Measurements from ENCODE around the gene WIZ.
A peak's percentile ranks its signal among the peaks of the same experiment; 100 is the strongest.
"Not testable (repeated sequence)": the region's sequence is repeated elsewhere in the genome, so short reads cannot be mapped to it uniquely, and the experiment has no call there.

Gene WIZ

GRCh38 chr19:15449620-15450527, at the start of gene WIZ:
Gene WIZ (minus strand): TSS chr19:15449956. CDS start chr19:15448307, 1,649 bp downstream.
- peak; percentile 81 for DNase-seq (ENCODE audit: low read depth)

GRCh38 chr19:15498910-15499309, 49.2 kb upstream of the WIZ start:
- no peak for DNase-seq (ENCODE audit: low read depth)

GRCh38 chr19:15498156-15498858, 48.6 kb upstream of the WIZ start:
- no peak for DNase-seq (ENCODE audit: low read depth)

- no peak for DNase-seq (ENCODE audit: low read depth)
These were observed 45.4 kb upstream of the WIZ start for GRCh38 chr19:15495151-15495550.

- no peak for DNase-seq (ENCODE audit: low read depth)
These were observed 38.9 kb upstream of the WIZ start for GRCh38 chr19:15488489-15489226.

- DNase-seq (ENCODE audit: low read depth): no peak
These were observed 37.3 kb upstream of the WIZ start for GRCh38 chr19:15487038-15487437.

- DNase-seq (ENCODE audit: low read depth): not testable (repeated sequence)
These were observed 36.0 kb upstream of the WIZ start for GRCh38 chr19:15485768-15486167.

- not testable (repeated sequence) for DNase-seq (ENCODE audit: low read depth)
These were observed 31.2 kb upstream of the WIZ start for GRCh38 chr19:15480996-15481395.

GRCh38 chr19:15479391-15480345, 29.9 kb upstream of the WIZ start, which contains the start of gene PGLYRP2:
Gene PGLYRP2 (minus strand): TSS chr19:15479501. CDS start chr19:15479371, 130 bp downstream.
- no peak for DNase-seq (ENCODE audit: low read depth)

- DNase-seq (ENCODE audit: low read depth): no peak
These were observed 26.6 kb upstream of the WIZ start for GRCh38 chr19:15476325-15476724.

- DNase-seq (ENCODE audit: low read depth): no peak
These were observed 25.9 kb upstream of the WIZ start for GRCh38 chr19:15475611-15476010.

- DNase-seq (ENCODE audit: low read depth): no peak
These were observed 25.4 kb upstream of the WIZ start for GRCh38 chr19:15475169-15475568.

GRCh38 chr19:15473821-15474220, 24.1 kb upstream of the WIZ start:
- DNase-seq (ENCODE audit: low read depth): not testable (repeated sequence)

GRCh38 chr19:15471639-15472101, 21.9 kb upstream of the WIZ start:
- no peak for DNase-seq (ENCODE audit: low read depth)

- DNase-seq (ENCODE audit: low read depth): no peak
These were observed 19.9 kb upstream of the WIZ start for GRCh38 chr19:15469513-15470297.

GRCh38 chr19:15468675-15469512, 19.1 kb upstream of the WIZ start:
- DNase-seq (ENCODE audit: low read depth): no peak

- no peak for DNase-seq (ENCODE audit: low read depth)
These were observed 18.0 kb upstream of the WIZ start for GRCh38 chr19:15467734-15468214.

GRCh38 chr19:15466851-15467733, 17.3 kb upstream of the WIZ start:
- DNase-seq (ENCODE audit: low read depth): no peak
